ENCODE measurements around the gene COL8A1.
"Not testable (repeated sequence)": the region's sequence is repeated elsewhere in the genome, so short reads cannot be mapped to it uniquely, and the experiment has no call there.

COL8A1 gene

GRCh38 chr3:99638167-99638948 is at the start of gene COL8A1:
Gene COL8A1 (plus strand): TSS chr3:99638594. CDS start chr3:99790683, 152,089 bp downstream.
- DNase-seq (ENCODE audit: low read depth) = no peak

GRCh38 chr3:99589168-99589567 is 49.2 kb upstream of the COL8A1 start:
- DNase-seq (ENCODE audit: low read depth) = not testable (repeated sequence)

GRCh38 chr3:99599894-99600293 is 38.5 kb upstream of the COL8A1 start:
- DNase-seq (ENCODE audit: low read depth) = no peak

- no peak for DNase-seq (ENCODE audit: low read depth)
Observed at GRCh38 chr3:99601515-99601914, 36.9 kb upstream of the COL8A1 start.

- DNase-seq (ENCODE audit: low read depth) = no peak
Observed at GRCh38 chr3:99602183-99602582, 36.2 kb upstream of the COL8A1 start.

- no peak for DNase-seq (ENCODE audit: low read depth)
Observed at GRCh38 chr3:99607151-99607550, 31.2 kb upstream of the COL8A1 start.

GRCh38 chr3:99614768-99615167 is 23.6 kb upstream of the COL8A1 start:
- no peak for DNase-seq (ENCODE audit: low read depth)

GRCh38 chr3:99620077-99620767 is 18.2 kb upstream of the COL8A1 start:
- no peak for DNase-seq (ENCODE audit: low read depth)

GRCh38 chr3:99620976-99621375 is 17.4 kb upstream of the COL8A1 start:
- DNase-seq (ENCODE audit: low read depth) = no peak

GRCh38 chr3:99624496-99625236 is 13.7 kb upstream of the COL8A1 start:
- no peak for DNase-seq (ENCODE audit: low read depth)

GRCh38 chr3:99625237-99625622 is 13.2 kb upstream of the COL8A1 start:
- no peak for DNase-seq (ENCODE audit: low read depth)

GRCh38 chr3:99625643-99626416 is 12.6 kb upstream of the COL8A1 start:
- no peak for DNase-seq (ENCODE audit: low read depth)

- no peak for DNase-seq (ENCODE audit: low read depth)
Observed at GRCh38 chr3:99626417-99626788, 12.0 kb upstream of the COL8A1 start.

- DNase-seq (ENCODE audit: low read depth) = no peak
Observed at GRCh38 chr3:99627062-99627826, 11.2 kb upstream of the COL8A1 start.

- DNase-seq (ENCODE audit: low read depth) = no peak
Observed at GRCh38 chr3:99630815-99631214, 7.6 kb upstream of the COL8A1 start.

GRCh38 chr3:99633887-99634558 is 4.4 kb upstream of the COL8A1 start:
- no peak for DNase-seq (ENCODE audit: low read depth)

- no peak for DNase-seq (ENCODE audit: low read depth)
Observed at GRCh38 chr3:99634881-99635280, 3.5 kb upstream of the COL8A1 start.

- no peak for DNase-seq (ENCODE audit: low read depth)
Observed at GRCh38 chr3:99635348-99635747, 3.0 kb upstream of the COL8A1 start.

GRCh38 chr3:99637016-99637367 is 1.4 kb upstream of the COL8A1 start:
- DNase-seq (ENCODE audit: low read depth) = no peak

- no peak for DNase-seq (ENCODE audit: low read depth)
Observed at GRCh38 chr3:99637368-99638111, 854 bp upstream of the COL8A1 start.

All from stimulated activated CD8-positive, alpha-beta memory T cell treated with anti-CD3 and anti-CD28 coated beads, Interleukin-15, amount 100 ng/mL, for 24 hours (primary cell).